Ishikawa (cell line): ENCODE results near the gene BCDIN3D.

ENCODE experiments used
- CEBPB ChIP-seq: IDR thresholded peaks from 2 replicates; pipeline ENCODE4 v1.6.1; 2012
- CREB1 ChIP-seq: IDR thresholded peaks from 2 replicates; pipeline ENCODE4 v1.6.1; 2012; ENCODE audit warnings: low read depth
- EGR1 ChIP-seq: IDR thresholded peaks from 2 replicates; pipeline ENCODE4 v1.6.1; 2012
- EP300 ChIP-seq: IDR thresholded peaks from 2 replicates; pipeline ENCODE4 v1.6.1; 2012; ENCODE audit warnings: borderline replicate concordance
- FOXM1 ChIP-seq: IDR thresholded peaks from 2 replicates; pipeline ENCODE4 v1.6.1; 2012; ENCODE audit warnings: low read depth, borderline replicate concordance
- MAX ChIP-seq: IDR thresholded peaks from 2 replicates; pipeline ENCODE4 v1.6.1; 2012
- NFIC ChIP-seq: IDR thresholded peaks from 2 replicates; pipeline ENCODE4 v1.6.1; 2012
- RAD21 ChIP-seq: IDR thresholded peaks from 2 replicates; pipeline ENCODE4 v1.6.1; 2012; ENCODE audit warnings: low read depth
- REST ChIP-seq: IDR thresholded peaks from 2 replicates; pipeline ENCODE4 v1.6.1; 2012; ENCODE audit warnings: low read depth, mild to moderate bottlenecking
- TAF1 ChIP-seq: IDR thresholded peaks from 2 replicates; pipeline ENCODE4 v1.6.1; 2012; ENCODE audit warnings: low read depth, mild to moderate bottlenecking
- TCF12 ChIP-seq: IDR thresholded peaks from 2 replicates; pipeline ENCODE4 v1.6.1; 2012; ENCODE audit warnings: low read depth
- TEAD4 ChIP-seq: IDR thresholded peaks from 2 replicates; pipeline ENCODE4 v1.6.1; 2012
- YY1 ChIP-seq: IDR thresholded peaks from 2 replicates; pipeline ENCODE4 v1.6.1; 2012; ENCODE audit warnings: low read depth
- ZBTB7A ChIP-seq: IDR thresholded peaks from 2 replicates; pipeline ENCODE4 v1.6.1; 2012; ENCODE audit warnings: low read depth
- TF ChIP-seq, protein P1 (sequence below): IDR thresholded peaks from 2 replicates; pipeline ENCODE4 v1.6.1; 2012

The BCDIN3D gene

DNA sequence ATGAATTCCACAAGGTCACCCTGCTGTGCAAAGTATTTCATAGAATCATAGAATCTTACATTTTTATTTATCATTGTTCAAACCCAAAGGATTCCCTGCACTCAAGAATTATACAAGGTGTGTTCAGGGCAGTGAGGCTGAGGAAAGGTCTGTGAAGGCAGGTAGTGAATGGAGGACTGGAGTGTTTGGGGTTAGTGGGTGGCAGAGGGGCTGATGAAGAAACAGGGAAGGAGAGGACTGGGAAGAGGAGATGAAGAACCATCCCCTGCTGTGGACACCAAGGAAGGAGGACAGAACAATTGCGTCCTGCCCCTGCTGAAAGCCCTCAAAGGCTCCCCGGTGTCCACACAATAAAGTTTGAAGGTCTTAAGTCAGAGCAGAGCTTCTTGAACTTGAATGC is 10.8 kb upstream of the BCDIN3D start:
- TF ChIP-seq TEAD4 (no peak), CEBPB (no peak), EP300 (no peak), YY1 (no peak), EGR1 (no peak), ZBTB7A (no peak), CREB1 (no peak), MAX (no peak), TCF12 (no peak), TAF1 (no peak), REST (no peak), RAD21 (no peak), FOXM1 (no peak)
- TF ChIP-seq, protein P1, sequence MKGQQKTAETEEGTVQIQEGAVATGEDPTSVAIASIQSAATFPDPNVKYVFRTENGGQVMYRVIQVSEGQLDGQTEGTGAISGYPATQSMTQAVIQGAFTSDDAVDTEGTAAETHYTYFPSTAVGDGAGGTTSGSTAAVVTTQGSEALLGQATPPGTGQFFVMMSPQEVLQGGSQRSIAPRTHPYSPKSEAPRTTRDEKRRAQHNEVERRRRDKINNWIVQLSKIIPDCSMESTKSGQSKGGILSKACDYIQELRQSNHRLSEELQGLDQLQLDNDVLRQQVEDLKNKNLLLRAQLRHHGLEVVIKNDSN = no peak

- no peak for TF ChIP-seq MAX
- no peak for TF ChIP-seq CREB1
- no peak for TF ChIP-seq TAF1
- TF ChIP-seq, protein P1 = no peak
These were observed 4.3 kb upstream of the BCDIN3D start for GRCh38 chr12:49847161-49847560.

DNA sequence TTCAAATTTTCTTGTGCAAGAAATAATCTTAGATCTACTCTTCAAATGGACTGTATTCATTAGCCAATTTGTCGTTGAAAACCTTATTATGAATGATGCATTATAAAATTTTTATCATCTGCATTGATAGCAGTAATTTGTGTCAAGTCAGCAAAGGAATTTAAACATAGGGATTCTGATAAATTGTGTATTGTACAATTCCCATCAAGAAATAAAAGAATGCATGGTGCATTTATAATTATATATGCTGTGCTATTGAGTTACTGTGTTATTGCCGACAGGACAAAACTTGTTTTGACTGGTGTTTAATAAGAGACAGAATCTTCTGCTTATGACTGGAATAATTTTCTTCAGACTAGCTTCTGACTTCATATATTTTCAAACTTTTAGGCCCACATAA is 3.1 kb upstream of the BCDIN3D start:
- no peak for TF ChIP-seq MAX
- no peak for TF ChIP-seq ZBTB7A
- TF ChIP-seq CREB1 = no peak
- TF ChIP-seq, protein P1 = no peak
- no peak for TF ChIP-seq FOXM1
- no peak for TF ChIP-seq NFIC
- TF ChIP-seq EP300 = no peak
- no peak for TF ChIP-seq EGR1
- no peak for TF ChIP-seq TAF1
- TF ChIP-seq RAD21 = no peak
- no peak for TF ChIP-seq REST
- no peak for TF ChIP-seq CEBPB
- no peak for TF ChIP-seq TCF12
- TF ChIP-seq TEAD4 = no peak
- no peak for TF ChIP-seq YY1

- TF ChIP-seq ZBTB7A (no peak), FOXM1 (no peak), CEBPB (no peak), TCF12 (no peak), TEAD4 (no peak), CREB1 (no peak), MAX (no peak), EP300 (no peak), RAD21 (no peak)
- TF ChIP-seq, protein P1 = no peak
These were observed 1.1 kb upstream of the BCDIN3D start for GRCh38 chr12:49843876-49844437.

DNA sequence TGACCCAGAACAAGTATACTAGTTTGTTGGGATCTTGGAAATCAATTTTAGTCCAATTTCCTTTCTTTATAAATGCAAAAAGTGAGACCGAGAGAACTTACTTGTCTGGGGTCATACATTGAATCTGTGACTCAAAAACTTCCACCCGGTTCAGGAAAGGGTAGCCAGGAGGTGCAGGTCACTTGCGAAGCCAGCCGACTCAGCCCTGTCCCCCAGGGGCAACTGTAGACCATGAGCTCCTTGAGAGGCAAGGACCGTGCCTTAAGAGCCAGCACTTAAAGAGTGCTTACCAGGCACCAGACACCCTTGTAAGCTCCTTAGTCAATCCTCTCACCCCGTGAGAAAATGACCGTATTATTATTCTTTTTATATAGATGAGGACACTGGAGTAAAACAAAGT is 505 bp upstream of the BCDIN3D start:
- no peak for TF ChIP-seq REST
- no peak for TF ChIP-seq TCF12
- no peak for TF ChIP-seq TEAD4
- TF ChIP-seq, protein P1 = no peak
- TF ChIP-seq EP300 = no peak
- TF ChIP-seq MAX = no peak
- TF ChIP-seq CREB1 = no peak
- no peak for TF ChIP-seq CEBPB
- TF ChIP-seq EGR1 = no peak
- no peak for TF ChIP-seq RAD21
